ENCODE data around the gene PSMD14.
"Not testable (repeated sequence)": the region's sequence is repeated elsewhere in the genome, so short reads cannot be mapped to it uniquely, and the experiment has no call there.

DNA sequence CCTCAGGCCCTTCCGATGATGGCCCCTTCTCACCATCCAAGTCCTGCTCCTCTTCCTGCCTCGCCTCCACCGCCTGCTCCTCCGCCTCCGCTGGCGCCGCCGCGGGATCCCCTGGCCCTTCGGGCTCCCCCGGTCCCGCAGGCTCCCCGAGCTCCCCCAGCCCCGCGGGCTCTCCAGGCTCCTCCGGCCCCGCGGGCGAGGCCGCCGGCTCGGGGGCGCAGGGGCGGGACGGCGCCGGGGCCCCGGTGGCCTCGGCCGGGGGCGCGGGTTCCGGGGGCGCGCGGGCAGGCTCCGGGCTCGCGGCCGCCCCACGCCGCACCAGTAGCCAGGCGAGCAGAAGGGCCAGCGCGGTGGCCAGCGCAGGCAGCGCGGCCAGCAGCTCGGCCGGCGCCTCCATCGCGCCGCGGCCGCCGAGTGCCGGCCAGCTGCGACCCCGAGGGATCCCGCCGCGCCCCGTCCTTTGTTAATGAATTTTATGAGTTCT lies 32.7 kb downstream of the PSMD14 start:
- not testable (repeated sequence) for TF ChIP-seq RAD21 (CRISPR knock-in tag; IDR thresholded peaks at IDR 0.05); ZZZ3 (CRISPR knock-in tag; IDR thresholded peaks at IDR 0.05; ENCODE audit: borderline replicate concordance); ZNF747 (CRISPR knock-in tag; IDR thresholded peaks at IDR 0.05; ENCODE audit: borderline replicate concordance); POLR2A (IDR thresholded peaks at IDR 0.05; ENCODE audit: insufficient read depth in 1 of 2, low read depth in 2 of 2, low read length in 2 of 2); JDP2 (CRISPR knock-in tag; IDR thresholded peaks at IDR 0.05; ENCODE audit: borderline replicate concordance); FOXK1 (CRISPR knock-in tag; IDR thresholded peaks at IDR 0.05; ENCODE audit: borderline replicate concordance, low read depth); MED1 (CRISPR knock-in tag; IDR thresholded peaks at IDR 0.05); CBFB (CRISPR knock-in tag; IDR thresholded peaks at IDR 0.05); DNMT1 (CRISPR knock-in tag; IDR thresholded peaks at IDR 0.05); ZSCAN29 (CRISPR knock-in tag; conservative IDR thresholded peaks at IDR 0.05)
- TF ChIP-seq, protein P1, sequence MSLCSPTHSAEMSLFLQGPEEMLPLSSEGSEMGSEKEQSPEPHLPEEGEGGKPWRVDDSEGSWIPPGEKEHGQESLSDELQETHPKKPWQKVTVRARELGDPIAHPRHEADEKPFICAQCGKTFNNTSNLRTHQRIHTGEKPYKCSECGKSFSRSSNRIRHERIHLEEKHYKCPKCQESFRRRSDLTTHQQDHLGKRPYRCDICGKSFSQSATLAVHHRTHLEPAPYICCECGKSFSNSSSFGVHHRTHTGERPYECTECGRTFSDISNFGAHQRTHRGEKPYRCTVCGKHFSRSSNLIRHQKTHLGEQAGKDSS (CRISPR knock-in tag; IDR thresholded peaks at IDR 0.05; ENCODE audit: borderline replicate concordance, low read depth): not testable (repeated sequence)
- TF ChIP-seq, protein P2, sequence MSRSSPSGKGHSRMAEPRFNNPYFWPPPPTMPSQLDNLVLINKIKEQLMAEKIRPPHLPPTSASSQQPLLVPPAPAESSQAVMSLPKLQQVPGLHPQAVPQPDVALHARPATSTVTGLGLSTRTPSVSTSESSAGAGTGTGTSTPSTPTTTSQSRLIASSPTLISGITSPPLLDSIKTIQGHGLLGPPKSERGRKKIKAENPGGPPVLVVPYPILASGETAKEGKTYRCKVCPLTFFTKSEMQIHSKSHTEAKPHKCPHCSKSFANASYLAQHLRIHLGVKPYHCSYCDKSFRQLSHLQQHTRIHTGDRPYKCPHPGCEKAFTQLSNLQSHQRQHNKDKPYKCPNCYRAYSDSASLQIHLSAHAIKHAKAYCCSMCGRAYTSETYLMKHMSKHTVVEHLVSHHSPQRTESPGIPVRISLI (CRISPR knock-in tag; IDR thresholded peaks at IDR 0.05; ENCODE audit: borderline replicate concordance): not testable (repeated sequence)
- TF ChIP-seq, protein P3, sequence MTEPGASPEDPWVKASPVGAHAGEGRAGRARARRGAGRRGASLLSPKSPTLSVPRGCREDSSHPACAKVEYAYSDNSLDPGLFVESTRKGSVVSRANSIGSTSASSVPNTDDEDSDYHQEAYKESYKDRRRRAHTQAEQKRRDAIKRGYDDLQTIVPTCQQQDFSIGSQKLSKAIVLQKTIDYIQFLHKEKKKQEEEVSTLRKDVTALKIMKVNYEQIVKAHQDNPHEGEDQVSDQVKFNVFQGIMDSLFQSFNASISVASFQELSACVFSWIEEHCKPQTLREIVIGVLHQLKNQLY (CRISPR knock-in tag; IDR thresholded peaks at IDR 0.05): not testable (repeated sequence)
- TF ChIP-seq, protein P4, sequence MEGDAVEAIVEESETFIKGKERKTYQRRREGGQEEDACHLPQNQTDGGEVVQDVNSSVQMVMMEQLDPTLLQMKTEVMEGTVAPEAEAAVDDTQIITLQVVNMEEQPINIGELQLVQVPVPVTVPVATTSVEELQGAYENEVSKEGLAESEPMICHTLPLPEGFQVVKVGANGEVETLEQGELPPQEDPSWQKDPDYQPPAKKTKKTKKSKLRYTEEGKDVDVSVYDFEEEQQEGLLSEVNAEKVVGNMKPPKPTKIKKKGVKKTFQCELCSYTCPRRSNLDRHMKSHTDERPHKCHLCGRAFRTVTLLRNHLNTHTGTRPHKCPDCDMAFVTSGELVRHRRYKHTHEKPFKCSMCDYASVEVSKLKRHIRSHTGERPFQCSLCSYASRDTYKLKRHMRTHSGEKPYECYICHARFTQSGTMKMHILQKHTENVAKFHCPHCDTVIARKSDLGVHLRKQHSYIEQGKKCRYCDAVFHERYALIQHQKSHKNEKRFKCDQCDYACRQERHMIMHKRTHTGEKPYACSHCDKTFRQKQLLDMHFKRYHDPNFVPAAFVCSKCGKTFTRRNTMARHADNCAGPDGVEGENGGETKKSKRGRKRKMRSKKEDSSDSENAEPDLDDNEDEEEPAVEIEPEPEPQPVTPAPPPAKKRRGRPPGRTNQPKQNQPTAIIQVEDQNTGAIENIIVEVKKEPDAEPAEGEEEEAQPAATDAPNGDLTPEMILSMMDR (CRISPR knock-in tag; IDR thresholded peaks at IDR 0.05): not testable (repeated sequence)

Data from HepG2 (cell line).